ENCODE results near the gene RABGGTA. TPM values are rescaled to one million over a fixed set of nuclear protein-coding genes. Genes with fewer than 3 reads are reported as not detected.

The RABGGTA gene
- 22.6 TPM for polyA plus RNA-seq (2013, experiment 1 of 2)
- 21.5 TPM for polyA plus RNA-seq (2013, experiment 2 of 2)

- Histone ChIP-seq H3K27ac (ENCODE audit: low read length, poor library complexity, severe bottlenecking) (peak within 1 kb of the TSS; percentile 90), H3K79me1 (replicated peaks; ENCODE audit: low read length, poor library complexity, severe bottlenecking) (peaks cover 35% of the 10 kb centered on the region), H2AK5ac (ENCODE audit: low read length, severe bottlenecking) (no peak within 1 kb of the TSS), H2AFZ (ENCODE audit: low read depth, low read length) (peak within 1 kb of the TSS; percentile 91), H2BK12ac (ENCODE audit: low read length in 2 of 2) (peak within 1 kb of the TSS in 1 of 2 experiments; percentile 10), H2BK120ac (ENCODE audit: low read depth, low read length) (peak within 1 kb of the TSS; percentile 97), H3K36me3 (ENCODE audit: control insufficient read depth in 1 of 2, insufficient read depth in 2 of 2, low read depth in 1 of 2, low read length in 2 of 2) (peaks cover 40 to 41% of the 10 kb centered on the region in 2 experiments), H4K91ac (ENCODE audit: low read length) (peak within 1 kb of the TSS; percentile 97), H3K4me1 (ENCODE audit: control insufficient read depth, insufficient read depth, low read depth, low read length) (peaks cover 8% of the 10 kb centered on the region), H3K14ac (ENCODE audit: low read length in 2 of 2) (peak within 1 kb of the TSS in 1 of 2 experiments; percentile 95), H3K23ac (ENCODE audit: low read length in 2 of 2) (peak within 1 kb of the TSS in 1 of 2 experiments; percentile 77), H3K9me3 (ENCODE audit: control insufficient read depth, low read length) (no peaks in the 10 kb centered on the region), H3K4me2 (ENCODE audit: low read length, poor library complexity, severe bottlenecking) (peak within 1 kb of the TSS; percentile 88), H3K27me3 (ENCODE audit: control insufficient read depth in 1 of 2, insufficient read depth in 1 of 2, low read length in 2 of 2) (no peaks in the 10 kb centered on the region), H3K4me3 (ENCODE audit: insufficient read depth in 1 of 2, low read depth in 1 of 2, low read length in 2 of 2) (peak within 1 kb of the TSS; percentile 84 to 98), H2BK15ac (ENCODE audit: low read depth, poor library complexity, severe bottlenecking) (peak within 1 kb of the TSS; percentile 91), H2BK5ac (ENCODE audit: low read depth, low read length, poor library complexity, severe bottlenecking) (peak within 1 kb of the TSS; percentile 89), H3K18ac (ENCODE audit: low read depth in 1 of 2, low read length in 2 of 2) (peak within 1 kb of the TSS; percentile 97 to 98), H3K4ac (ENCODE audit: low read depth in 1 of 2, low read length in 2 of 2) (peak within 1 kb of the TSS; percentile 89 to 93), H4K8ac (ENCODE audit: low read length) (peak within 1 kb of the TSS; percentile 100), H3K9ac (ENCODE audit: low read length) (peak within 1 kb of the TSS; percentile 100)
- 0% methylated on average over 46 of the region's 61 CpGs for WGBS
- DNase-seq, result peak; percentile 85
Observed at GRCh38 chr14:24271134-24271833, at the start of gene RABGGTA. TSS of gene RABGGTA (minus strand) at chr14:24271597. CDS start at chr14:24271115, 482 bp downstream.

DNA sequence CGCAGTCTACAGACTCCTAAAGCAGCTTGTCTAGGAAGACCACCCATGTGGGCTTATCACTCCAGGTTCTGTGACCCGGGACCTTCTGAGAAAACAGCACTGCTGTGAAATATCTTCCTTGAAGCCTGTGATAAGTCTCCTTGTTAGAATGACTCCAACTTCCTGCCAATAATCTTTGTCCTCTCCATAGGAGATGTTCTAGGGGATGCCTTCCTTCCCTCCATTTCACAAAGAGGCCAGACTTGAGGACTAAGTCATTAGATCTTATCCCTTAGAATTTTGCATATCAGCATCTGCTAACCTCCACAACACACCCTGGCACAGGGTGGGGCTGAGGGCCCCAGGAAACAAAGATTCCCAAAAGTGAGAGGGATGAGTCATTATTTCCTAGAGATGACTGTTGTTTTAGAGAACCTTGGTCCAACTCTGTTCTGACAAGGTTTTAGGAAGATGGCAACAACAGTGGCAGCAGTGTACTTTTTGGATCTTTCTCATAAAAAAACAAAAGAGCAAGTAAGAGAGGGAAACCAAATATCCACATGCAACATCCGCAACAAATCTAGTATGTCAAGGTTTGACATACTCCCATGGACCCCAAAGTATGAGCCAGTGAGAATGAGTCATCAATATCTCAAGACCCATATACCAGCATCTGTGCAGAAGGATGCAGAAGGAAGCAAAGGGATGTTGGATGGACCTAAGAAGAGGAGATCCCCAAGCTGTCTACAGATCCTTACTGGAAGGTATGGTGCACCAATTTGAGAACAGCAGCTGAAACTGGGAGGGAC, 45.9 kb upstream of the RABGGTA start:
- no peaks in the 10 kb centered on the region for H3K36me3 ChIP-seq (ENCODE audit: control insufficient read depth in 1 of 2, insufficient read depth in 2 of 2, low read depth in 1 of 2, low read length in 2 of 2)
- peaks cover 11 to 31% of the 10 kb centered on the region in 2 experiments for H3K27me3 ChIP-seq (ENCODE audit: control insufficient read depth in 1 of 2, insufficient read depth in 1 of 2, low read length in 2 of 2)
- H3K4me2 ChIP-seq (ENCODE audit: low read length, poor library complexity, severe bottlenecking), result no peak overlapping the region
- H3K9me3 ChIP-seq (ENCODE audit: control insufficient read depth, low read length), result no peaks in the 10 kb centered on the region
- H3K9ac ChIP-seq (ENCODE audit: low read length), result no peak overlapping the region
- H2BK120ac ChIP-seq (ENCODE audit: low read depth, low read length), result no peak overlapping the region
- peak; percentile 13 for DNase-seq
- H3K4me1 ChIP-seq (ENCODE audit: control insufficient read depth, insufficient read depth, low read depth, low read length), result peaks cover 6% of the 10 kb centered on the region
- H3K14ac ChIP-seq (ENCODE audit: low read length in 2 of 2), result no peak overlapping the region
- no peak overlapping the region for H3K27ac ChIP-seq (ENCODE audit: low read length, poor library complexity, severe bottlenecking)
- no peak overlapping the region for H4K91ac ChIP-seq (ENCODE audit: low read length)
- 35% methylated on average over 2 of the region's 3 CpGs for WGBS
- H3K4ac ChIP-seq (ENCODE audit: low read depth in 1 of 2, low read length in 2 of 2), result peak overlapping the region in 1 of 2 experiments; percentile 10
- no peak overlapping the region for H3K4me3 ChIP-seq (ENCODE audit: insufficient read depth in 1 of 2, low read depth in 1 of 2, low read length in 2 of 2)
- H4K8ac ChIP-seq (ENCODE audit: low read length), result no peak overlapping the region
- no peak overlapping the region for H2BK5ac ChIP-seq (ENCODE audit: low read depth, low read length, poor library complexity, severe bottlenecking)
- H2AFZ ChIP-seq (ENCODE audit: low read depth, low read length), result no peak overlapping the region
- no peak overlapping the region for H3K18ac ChIP-seq (ENCODE audit: low read depth in 1 of 2, low read length in 2 of 2)
- H2BK12ac ChIP-seq (ENCODE audit: low read length in 2 of 2), result no peak overlapping the region
- H2BK15ac ChIP-seq (ENCODE audit: low read depth, poor library complexity, severe bottlenecking), result no peak overlapping the region
- H3K79me1 ChIP-seq (replicated peaks; ENCODE audit: low read length, poor library complexity, severe bottlenecking), result no peaks in the 10 kb centered on the region
- no peak overlapping the region for H2AK5ac ChIP-seq (ENCODE audit: low read length, severe bottlenecking)
- H3K23ac ChIP-seq (ENCODE audit: low read length in 2 of 2), result no peak overlapping the region

DNA sequence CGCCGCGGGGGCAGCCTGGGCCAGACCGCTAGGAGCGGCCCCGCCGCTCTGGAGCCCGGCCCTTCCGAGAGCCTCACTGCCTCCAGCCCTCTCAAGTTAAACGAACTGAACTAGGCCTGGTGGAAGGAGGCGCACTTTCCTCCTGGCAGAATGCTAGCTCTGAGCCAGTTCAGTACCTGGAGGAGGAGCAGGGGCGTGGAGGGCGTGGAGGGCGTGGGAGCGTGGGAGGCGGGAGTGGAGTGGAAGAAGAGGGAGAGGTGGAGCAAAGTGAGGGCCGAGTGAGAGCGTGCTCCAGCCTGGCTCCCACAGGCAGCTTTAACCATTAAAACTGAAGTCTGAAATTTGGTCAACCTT, 45.2 kb upstream of the RABGGTA start:
- peaks cover 1% of the 10 kb centered on the region for H3K4me1 ChIP-seq (ENCODE audit: control insufficient read depth, insufficient read depth, low read depth, low read length)
- no peak overlapping the region for H3K9ac ChIP-seq (ENCODE audit: low read length)
- no peak overlapping the region for H3K27ac ChIP-seq (ENCODE audit: low read length, poor library complexity, severe bottlenecking)
- H2BK120ac ChIP-seq (ENCODE audit: low read depth, low read length), result no peak overlapping the region
- no peak overlapping the region for H2AFZ ChIP-seq (ENCODE audit: low read depth, low read length)
- H3K4ac ChIP-seq (ENCODE audit: low read depth in 1 of 2, low read length in 2 of 2), result no peak overlapping the region
- peaks cover 0 to 1% of the 10 kb centered on the region in 2 experiments for H3K36me3 ChIP-seq (ENCODE audit: control insufficient read depth in 1 of 2, insufficient read depth in 2 of 2, low read depth in 1 of 2, low read length in 2 of 2)
- no peak overlapping the region for H2BK5ac ChIP-seq (ENCODE audit: low read depth, low read length, poor library complexity, severe bottlenecking)
- 90% methylated on average over 17 of the region's 18 CpGs for whole genome bisulfite sequencing
- H3K9me3 ChIP-seq (ENCODE audit: control insufficient read depth, low read length), result no peaks in the 10 kb centered on the region
- H4K91ac ChIP-seq (ENCODE audit: low read length), result peak overlapping the region; percentile 8
- peak overlapping the region in 1 of 2 experiments; percentile 76 for H3K14ac ChIP-seq (ENCODE audit: low read length in 2 of 2)
- no peak for DNase-seq
- H2AK5ac ChIP-seq (ENCODE audit: low read length, severe bottlenecking), result no peak overlapping the region
- H3K27me3 ChIP-seq (ENCODE audit: control insufficient read depth in 1 of 2, insufficient read depth in 1 of 2, low read length in 2 of 2), result peaks cover 11 to 27% of the 10 kb centered on the region in 2 experiments
- peak overlapping the region in 1 of 2 experiments; percentile 17 for H3K23ac ChIP-seq (ENCODE audit: low read length in 2 of 2)
- H3K79me1 ChIP-seq (replicated peaks; ENCODE audit: low read length, poor library complexity, severe bottlenecking), result no peaks in the 10 kb centered on the region
- H3K18ac ChIP-seq (ENCODE audit: low read depth in 1 of 2, low read length in 2 of 2), result no peak overlapping the region
- no peak overlapping the region for H2BK12ac ChIP-seq (ENCODE audit: low read length in 2 of 2)
- no peak overlapping the region for H3K4me3 ChIP-seq (ENCODE audit: insufficient read depth in 1 of 2, low read depth in 1 of 2, low read length in 2 of 2)
- H4K8ac ChIP-seq (ENCODE audit: low read length), result no peak overlapping the region
- H2BK15ac ChIP-seq (ENCODE audit: low read depth, poor library complexity, severe bottlenecking), result no peak overlapping the region
- no peak overlapping the region for H3K4me2 ChIP-seq (ENCODE audit: low read length, poor library complexity, severe bottlenecking)

Data from mesenchymal stem cell (in vitro differentiated cells and primary cell).